ENCODE results near the gene COMMD10.

- TF ChIP-seq CTCF (conservative IDR thresholded peaks at IDR 0.05) (no peak), ZFX (IDR thresholded peaks at IDR 0.05) (no peak)
Observed at GRCh38 chr5:116076496-116076895, 8.3 kb upstream of the COMMD10 start.
